ENCODE measurements around the gene ESRRG.
A peak's percentile ranks its signal among the peaks of the same experiment; 100 is the strongest.

ESRRG gene

DNA sequence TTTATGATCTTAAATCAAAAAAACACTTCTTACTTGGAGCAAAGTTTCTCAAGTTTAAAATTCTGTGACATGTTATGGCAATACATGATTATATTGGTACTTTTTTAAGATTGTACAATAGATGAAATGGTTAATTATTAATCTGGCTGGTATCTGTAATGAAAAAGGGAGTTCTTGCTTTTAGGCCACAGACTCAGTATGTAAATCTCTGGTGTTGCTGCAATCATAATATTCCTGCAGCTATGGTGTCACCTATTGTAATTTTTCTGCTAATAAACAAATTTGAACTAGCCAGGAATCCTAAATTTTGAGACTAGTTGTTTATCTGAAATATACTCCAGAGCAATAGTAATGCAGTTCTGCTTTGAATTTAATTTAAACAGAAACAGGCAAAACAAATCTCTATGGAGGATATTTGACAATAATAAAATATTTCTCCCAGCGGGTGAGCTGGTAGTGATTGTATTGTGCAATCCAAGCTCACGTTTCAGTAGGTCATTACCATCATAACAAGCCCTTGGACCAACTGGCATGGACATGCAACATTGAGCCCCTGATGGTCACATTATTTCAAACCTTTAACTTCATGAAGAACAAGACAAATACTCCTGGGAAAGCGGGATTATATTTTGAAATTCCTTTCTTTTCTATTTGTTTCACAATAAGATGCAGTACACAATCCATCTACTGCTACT is 222.8 kb downstream of the ESRRG start:
- DNase-seq: no peak

DNA sequence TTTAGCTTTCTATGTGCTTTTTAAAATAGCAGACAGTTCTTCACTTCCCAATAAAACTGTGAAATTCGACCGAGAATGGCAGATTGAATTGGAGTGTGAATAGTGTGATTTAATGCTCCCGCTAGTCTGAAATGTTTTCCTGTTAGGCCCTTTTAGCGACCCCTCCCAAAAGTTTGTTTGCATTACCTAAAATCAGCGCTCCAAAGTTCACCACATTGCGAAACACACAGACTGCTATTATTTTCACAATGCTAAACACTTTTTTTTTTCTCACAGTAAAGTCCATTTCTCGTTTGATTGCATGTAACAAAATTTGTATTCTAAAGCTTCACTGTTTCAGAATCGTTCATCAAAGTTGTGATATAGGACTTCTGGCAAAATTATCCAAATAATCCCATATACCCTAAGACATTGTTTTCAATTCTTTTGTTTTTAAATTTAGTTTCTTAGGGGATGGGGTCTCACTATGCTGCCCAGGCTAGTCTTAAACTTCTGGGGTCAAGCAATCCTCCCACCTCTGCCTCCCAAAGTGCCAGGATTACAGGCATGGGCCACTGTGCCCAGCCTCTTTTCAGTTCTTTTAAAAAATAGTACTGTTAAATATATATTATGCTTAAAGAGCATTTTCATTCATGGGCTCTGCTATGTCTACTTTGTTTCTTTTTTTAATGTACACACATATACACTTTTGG is 223.5 kb downstream of the ESRRG start:
- no peak for DNase-seq

DNA sequence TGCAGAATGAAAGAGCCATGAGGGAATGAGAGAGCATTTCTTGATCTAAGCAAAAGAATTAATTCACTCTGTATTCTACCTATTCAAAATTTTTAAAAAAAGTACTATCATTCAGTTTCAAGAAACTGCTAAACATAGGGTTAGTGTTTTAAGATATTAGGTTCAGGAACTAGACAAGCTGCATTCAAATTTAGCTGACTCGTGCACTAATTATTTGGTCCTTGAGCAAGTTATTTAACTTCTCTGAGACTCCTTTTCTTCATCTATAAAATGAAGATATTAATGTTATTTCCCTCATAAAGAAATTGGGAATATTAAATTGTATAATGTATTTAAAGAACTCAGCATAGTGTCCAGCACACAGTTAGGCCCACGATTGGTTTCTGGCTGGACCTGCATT is 225.0 kb downstream of the ESRRG start:
- DNase-seq: no peak

DNA sequence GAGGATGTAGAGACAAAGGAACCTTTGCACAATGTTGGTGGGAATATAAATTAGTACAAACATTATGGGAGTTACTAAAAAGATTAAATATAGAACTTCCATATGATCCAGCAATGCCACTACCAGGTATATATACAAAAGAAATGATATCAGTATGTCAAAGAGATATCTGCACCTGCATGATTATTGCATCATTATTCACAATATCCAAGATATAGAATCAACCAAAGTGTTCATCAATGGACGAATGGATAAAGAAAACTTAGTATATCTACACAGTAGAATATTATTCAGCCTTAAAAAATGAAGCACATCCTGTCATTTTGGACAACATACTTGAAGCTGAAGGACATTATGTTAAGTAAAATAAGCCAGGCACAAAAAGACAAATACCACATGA is 238.2 kb downstream of the ESRRG start:
- DNase-seq: no peak

DNA sequence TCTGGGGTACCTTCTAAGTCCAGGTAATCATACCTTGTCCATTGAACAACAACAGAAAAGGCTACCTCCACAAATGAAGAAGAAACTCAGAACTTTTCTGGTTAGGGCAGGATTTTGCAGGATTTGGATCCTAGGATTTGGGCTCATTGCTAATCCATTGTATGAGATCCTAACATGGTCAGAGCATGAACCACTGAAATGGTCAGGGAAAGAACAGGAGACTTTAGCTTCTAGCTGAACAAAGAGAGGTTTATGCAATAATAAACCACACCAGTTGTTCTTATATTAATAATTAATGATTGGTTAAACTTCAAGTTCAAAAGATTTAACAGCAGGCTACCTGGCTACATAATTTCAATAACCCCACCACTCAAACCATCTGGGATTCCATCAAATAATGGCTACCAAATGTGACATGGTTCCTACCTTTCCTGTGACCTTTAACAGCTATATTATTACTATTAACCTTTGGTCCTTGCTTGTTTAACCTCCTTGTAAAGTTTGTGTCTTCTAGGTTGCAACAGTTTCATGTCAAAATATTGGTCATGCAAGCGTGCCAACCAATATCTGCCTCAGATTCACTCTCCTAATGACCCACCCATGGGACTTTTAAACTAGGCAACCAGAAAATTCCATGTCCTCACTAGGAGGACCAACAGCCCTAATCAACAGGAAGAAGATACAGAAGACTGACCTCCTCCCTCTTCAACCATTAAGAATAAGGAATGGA is 239.4 kb downstream of the ESRRG start:
- no peak for DNase-seq

DNA sequence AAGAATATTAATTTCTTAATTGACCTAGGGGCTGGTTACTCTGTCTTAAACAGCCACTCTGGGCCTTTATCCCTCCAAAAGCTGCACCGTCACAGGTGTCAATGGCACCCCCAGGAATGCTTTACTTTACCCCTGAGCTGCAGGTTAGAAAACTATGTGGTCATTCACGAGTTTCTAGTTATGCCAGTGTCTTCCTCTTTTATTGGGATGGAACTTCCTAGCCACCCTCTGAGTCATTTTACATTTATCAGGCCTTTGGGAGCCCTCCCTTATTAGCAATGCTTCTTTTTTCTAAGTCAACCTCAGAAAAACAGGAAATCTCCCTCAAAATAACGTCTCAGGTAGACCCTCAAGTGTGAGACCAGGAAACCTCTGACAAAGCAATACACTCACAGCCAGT is 240.6 kb downstream of the ESRRG start:
- no peak for DNase-seq

DNA sequence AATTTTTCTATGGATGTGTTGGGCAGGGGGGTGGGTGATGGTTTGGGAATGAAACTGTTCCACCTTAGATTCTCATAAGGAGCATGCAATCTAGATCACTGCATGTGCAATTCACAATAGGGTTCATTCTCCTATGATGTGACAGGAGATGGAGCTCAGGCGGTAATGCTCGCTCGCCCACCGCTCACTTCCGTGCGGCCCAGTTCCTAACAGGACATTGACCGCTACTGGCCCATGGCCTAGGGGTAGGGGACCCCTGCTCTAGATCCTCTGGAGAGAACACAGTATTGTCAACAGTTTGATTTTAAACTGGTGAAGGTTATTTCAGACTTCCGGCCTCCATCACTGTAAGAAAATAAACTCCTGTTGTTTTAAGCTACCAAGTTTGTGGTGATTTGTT is 245.0 kb downstream of the ESRRG start:
- no peak for DNase-seq

DNA sequence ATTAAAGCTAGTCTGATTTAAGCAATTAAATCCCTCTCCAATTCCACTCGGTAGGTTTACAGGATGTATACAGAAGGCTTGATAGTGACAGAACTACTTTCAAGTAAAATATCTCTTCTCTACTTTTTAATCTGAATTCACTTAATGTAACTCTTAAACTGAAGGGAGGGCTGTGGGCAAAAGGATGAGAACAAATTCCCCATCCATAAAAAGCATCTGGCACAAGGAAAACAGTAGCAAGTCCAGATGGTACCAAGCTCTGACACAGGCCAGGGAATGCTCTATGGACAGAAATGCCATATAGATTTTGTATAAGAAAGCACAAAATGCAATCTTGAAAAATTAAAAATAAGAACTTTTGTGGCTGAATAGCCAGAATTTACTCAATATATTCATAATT is 246.9 kb downstream of the ESRRG start:
- DNase-seq: no peak

DNA sequence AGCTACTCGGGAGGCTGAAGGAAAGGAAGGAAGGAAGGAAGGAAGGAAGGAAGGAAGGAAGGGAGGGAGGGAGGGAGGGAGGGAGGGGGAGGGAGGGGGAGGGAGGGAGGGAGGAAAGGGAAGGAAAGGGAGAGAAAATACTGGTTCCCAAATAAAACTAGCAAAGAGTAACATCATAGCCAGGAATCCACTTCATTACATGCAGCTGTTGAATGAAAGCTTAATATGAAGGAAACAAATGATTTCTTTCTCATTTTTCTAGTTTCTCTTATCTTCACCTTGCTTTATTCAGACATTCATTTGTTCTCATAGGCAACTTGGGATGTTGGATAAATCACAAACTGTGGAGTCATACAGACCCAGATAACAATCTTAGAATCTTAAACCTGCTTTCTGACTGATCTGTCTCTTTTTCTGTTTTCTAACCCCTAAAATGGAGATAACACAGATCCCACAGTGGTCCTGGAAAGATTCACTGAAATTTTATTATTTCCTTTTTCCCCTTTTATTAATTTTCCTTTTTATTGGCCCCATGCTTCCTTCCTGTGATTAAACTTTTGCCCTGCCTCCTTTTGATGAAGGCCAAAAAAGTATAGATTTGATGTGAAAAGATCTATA is 247.5 kb downstream of the ESRRG start:
- no peak for DNase-seq

DNA sequence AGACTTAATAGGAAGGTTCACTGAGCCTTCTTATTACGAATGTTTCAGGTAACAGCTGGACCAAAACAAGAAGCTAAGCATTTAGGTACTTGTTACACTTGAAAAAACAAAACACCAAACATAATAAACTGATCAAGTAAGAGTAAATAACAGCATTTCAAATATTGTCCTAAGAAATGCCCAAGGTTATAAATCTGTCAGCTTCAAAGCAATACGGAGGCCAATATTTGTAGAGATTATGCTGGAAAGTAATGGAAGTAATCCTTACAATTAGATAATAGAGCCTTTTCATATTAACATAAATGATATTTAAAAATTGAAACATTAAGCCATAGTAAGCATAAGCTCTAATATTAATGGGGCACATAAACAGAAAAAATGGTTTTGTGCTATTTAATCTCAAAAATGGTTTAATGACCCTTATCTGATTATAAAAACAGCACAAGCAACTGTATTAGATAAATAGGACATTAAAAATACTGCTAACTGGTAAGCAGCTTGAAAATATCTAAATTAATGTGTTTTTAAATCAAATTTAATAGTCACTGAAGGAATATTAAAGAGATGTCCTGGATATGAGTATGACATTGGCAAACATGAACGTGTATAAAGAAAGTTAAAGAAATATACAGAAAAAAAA is 256.9 kb downstream of the ESRRG start:
- DNase-seq: no peak

DNA sequence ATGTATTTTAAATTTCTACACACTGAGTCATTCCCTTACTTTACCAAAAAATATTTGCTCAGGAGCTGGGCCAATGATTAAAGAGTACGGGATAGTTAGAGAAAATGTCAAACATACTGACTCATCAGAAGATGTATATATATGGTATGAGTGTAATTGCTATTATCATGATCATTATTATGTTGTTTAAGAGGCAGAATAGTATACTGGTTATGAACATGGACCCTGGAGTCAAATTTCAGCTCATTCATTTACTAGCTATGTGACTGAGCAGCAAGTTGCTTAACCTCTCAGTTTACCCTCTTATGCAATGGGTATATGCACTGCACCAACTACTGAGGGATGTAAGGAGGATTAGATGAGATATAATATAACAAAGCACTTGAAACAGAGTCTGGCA is 258.7 kb downstream of the ESRRG start:
- DNase-seq: no peak

DNA sequence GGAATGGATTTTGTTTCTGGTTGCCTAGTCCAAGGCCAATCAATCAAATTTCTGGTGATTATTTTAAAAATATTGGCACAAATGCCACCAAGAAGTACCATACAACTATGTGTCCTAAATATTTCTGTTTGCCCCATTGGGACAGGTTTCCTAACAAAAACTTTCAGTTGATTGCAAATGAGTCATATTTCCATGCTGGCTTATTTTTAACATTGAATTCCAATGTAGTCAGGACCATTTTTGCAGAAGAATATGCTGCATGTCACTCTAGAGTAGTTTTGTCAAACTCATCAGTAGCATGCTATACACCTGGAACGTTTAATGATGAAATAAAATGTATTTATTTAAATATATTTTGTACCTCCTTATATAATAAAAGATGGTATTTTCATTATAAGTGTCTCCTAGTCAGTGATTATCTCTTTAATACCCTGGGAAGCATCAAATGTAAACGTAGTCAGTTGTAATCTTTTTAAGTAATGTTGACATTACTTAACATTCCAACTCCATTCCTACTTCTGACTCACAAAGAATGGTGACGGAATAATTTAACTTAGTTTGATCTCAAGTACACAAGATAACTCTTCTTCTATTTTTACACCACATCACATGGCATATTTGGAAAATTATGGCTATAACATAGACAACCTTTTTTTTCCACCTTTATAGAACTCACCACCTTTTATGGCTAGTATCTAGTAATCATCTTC is 261.0 kb downstream of the ESRRG start:
- no peak for DNase-seq

DNA sequence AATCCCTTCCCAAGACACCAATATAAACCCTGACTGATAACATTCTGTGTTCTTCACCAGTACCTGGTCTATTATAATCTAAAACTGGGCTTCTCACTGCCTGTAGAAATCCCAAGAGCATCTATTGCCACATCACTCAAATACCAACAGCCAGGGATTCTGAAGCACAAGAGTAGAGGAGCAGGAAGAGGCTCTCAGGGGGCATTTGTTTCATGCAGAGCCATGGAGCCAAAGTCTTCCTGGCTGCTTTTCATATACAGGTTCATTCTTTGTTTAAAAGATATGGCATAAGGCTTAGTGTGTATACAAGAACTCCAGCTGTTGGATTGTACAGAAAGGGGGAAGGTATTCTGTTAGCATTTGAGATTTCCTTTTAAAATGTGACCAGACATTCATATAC is 261.8 kb downstream of the ESRRG start:
- DNase-seq: no peak

DNA sequence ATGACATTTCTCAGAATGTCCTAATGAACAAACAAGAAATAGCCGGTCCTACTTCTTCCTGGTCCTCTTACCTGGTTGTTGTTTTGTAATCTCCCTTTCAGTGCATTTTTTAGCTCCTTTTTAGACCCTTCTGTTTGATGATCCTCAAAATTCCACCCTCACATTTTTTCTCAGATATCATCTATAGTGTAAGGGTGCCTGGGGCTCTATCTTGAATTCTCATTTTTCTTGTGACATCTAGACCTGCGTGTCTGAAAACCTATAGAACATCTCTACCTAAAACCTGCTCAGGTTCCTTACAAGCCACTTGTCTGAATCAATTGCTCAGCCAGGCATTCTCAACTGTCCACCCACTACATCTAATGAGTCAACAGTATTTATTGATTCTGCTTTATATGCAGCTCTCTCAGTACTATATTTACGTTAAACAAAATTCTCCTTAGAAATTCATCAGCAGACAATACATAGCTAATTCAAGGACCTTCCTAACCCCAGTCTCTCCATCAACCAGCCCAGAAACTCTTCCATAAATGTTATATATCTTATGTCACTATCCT is 263.5 kb downstream of the ESRRG start:
- DNase-seq: no peak

DNA sequence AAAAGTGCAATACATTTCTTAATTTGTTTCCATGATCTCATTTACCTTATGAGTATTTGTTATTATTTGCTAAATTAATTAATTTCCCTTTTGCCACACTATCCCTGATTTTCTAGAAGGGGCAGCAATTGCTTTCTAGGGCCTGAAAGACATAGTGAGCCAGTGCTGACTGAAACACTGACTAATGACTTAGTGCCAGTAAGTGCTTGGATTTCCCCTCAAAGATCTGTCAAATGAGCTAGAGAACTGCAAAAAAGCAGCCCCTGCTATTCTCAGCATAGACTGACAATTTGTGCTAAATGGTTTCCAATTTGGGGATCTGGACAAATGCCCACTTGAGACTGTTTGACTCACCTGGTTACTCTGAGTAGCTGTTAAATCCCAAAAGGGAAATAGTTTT is 264.4 kb downstream of the ESRRG start:
- DNase-seq: no peak

DNA sequence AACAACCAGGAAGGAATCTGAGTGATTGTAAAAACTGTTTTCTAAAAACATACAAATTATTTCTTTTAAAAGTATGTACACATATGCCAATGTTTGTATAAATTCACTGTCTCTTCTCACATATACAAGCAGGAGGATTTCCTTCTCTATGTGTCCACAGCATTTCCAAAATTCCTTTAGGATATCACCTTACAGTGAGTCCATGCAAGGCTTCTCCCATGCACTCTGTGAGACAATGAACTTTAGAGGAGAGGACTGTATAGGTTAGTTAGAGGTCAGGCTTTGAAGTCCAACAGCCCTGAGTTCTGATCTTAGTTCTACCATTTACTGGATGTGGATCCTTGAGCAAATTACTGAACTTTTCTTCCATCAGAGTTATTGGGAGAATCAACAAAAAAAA is 265.9 kb downstream of the ESRRG start:
- DNase-seq: no peak

DNA sequence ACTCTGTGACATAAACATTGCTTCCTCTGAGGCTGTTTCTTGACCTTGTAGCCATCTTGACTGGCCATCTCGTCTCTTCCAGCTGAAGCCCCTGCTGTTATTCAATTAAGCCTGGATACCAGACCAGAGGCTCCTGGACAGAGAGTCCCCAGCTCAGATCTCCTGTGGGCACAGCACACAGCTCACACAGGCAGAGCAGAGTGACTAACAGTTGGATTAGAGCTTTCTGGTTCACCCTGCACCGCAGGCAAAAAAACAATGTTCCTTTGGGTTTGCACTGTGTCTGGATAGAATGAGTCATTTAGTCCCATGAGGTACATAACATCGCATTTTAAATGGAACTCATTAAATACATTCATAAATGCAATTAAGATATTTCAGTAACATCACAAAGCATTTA is 266.5 kb downstream of the ESRRG start:
- peak; percentile 26 for DNase-seq

DNA sequence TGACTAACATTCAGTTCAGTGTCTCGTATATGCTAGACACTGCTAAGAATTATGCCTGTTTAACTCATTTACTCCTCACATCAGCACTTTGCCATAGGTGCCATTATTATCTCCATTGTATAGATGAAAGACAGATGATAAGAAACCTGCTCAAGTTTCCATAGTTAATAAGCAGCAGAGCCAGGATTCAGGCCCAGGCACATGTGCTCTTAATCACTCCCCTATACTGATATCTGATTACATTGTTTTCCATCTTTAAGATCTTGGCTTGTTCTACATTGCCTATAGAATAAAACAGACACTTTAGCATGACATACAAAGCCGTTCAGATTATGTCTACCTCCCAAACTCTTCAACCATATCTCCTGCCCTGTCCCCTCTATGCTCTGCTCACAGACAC is 269.5 kb downstream of the ESRRG start:
- no peak for DNase-seq
